Measurements from ENCODE around the gene RAD18.

- TF ChIP-seq EZH2phosphoT487 (conservative IDR thresholded peaks at IDR 0.05; ENCODE audit: low read length) (no peak), CTCF (IDR thresholded peaks at IDR 0.05; ENCODE audit: insufficient read depth, low read length, poor library complexity, severe bottlenecking) (no peak)
Observed at GRCh38 chr3:8942115-8942514, 21.2 kb downstream of the RAD18 start.

All from SU-DHL-6 (cell line).